PC-3 (cell line): ENCODE data around the gene RAB34.

Experiments used
- EZH2 ChIP-seq: fragments of 300-600 bp; sonication (generic); IDR thresholded peaks from one replicate; pipeline ENCODE4 v1.6.1; 2017; ENCODE audit warnings: antibody characterized with exemption, mild to moderate bottlenecking, low read length; ENCODE audit not compliant: unreplicated experiment
- EZH2phosphoT487 ChIP-seq: fragments of 300-600 bp; sonication (generic); IDR thresholded peaks from 2 replicates; pipeline ENCODE4 v1.6.1; 2018; ENCODE audit warnings: mild to moderate bottlenecking, antibody characterized with exemption, low read length, borderline replicate concordance

- no peak for TF ChIP-seq EZH2
- no peak for TF ChIP-seq EZH2phosphoT487
These were observed 27.5 kb upstream of the RAB34 start for GRCh38 chr17:28744972-28745785.
